ENCODE data around the gene EYA2. TPM values are rescaled to one million over a fixed set of nuclear protein-coding genes. Genes with fewer than 3 reads are reported as not detected.

Gene EYA2
- total RNA-seq, 1 experiment from 2014 or later = 0.74 TPM

DNA sequence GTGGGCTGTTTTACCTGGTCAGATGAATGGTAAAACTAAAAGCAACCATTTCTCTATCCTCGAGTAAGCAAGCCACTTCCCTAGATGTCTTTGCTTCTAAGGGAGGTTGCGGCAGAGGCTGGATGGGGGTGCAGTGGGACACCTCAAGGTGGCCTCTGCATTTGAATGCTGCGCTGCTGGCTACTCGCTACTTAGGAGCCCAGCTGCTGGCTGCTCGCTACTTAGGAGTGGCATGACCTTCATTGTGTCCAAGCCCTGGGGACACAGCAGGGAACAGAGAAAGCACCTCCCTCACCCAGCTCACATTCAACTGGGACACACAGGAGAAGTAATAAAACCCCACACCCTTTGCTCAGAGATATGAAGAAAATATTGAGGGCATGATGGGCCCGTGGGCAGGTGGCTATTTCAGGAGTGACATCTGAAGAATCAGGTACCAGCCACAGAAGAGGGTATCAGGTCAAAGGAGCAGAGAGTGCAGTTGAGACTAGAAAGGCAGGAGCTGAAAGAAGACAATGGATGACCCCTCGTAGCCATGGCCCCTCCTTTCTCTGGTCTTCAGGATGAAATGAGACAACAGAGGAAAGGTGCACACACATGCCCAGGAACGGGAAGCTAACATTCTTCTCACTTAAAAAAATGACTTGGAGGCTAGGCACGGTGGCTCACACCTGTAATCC lies 312.5 kb downstream of the EYA2 start:
- Histone ChIP-seq H2BK20ac (ENCODE audit: low read depth, low read length, poor library complexity, severe bottlenecking) (no peak overlapping the region), H3K18ac (ENCODE audit: insufficient read length, low read depth, low read length) (no peak overlapping the region), H4K8ac (replicated peaks; ENCODE audit: insufficient read length, low read depth, low read length) (no peak overlapping the region), H3K79me1 (ENCODE audit: insufficient read depth, low read depth, low read length, poor library complexity, severe bottlenecking) (no peaks in the 10 kb centered on the region), H3K4me1 (ENCODE audit: insufficient read depth, low read length) (no peaks in the 10 kb centered on the region), H4K91ac (ENCODE audit: insufficient read length, low read depth, low read length) (no peak overlapping the region), H2BK120ac (ENCODE audit: low read depth, low read length, poor library complexity, severe bottlenecking) (no peak overlapping the region), H3K27me3 (ENCODE audit: insufficient read depth, low read length) (no peaks in the 10 kb centered on the region), H3T11ph (ENCODE audit: low read length) (no peak overlapping the region), H3K23ac (ENCODE audit: insufficient read length, low read depth, low read length) (no peak overlapping the region), H3K4me2 (ENCODE audit: insufficient read depth, insufficient read length, low read length) (no peak overlapping the region), H3K56ac (ENCODE audit: insufficient read length, low read depth, low read length) (no peak overlapping the region), H2BK5ac (ENCODE audit: insufficient read length, low read length) (no peak overlapping the region), H2AFZ (ENCODE audit: low read length) (no peak overlapping the region), H3K79me2 (ENCODE audit: insufficient read depth, low read length) (no peaks in the 10 kb centered on the region), H3K9me3 (ENCODE audit: control insufficient read depth, low read depth, low read length) (no peaks in the 10 kb centered on the region), H4K5ac (ENCODE audit: insufficient read length, low read depth, low read length) (no peak overlapping the region), H2AK5ac (ENCODE audit: insufficient read length, low read length) (no peak overlapping the region), H3K9ac (ENCODE audit: extremely low read depth, insufficient read length, low read length) (no peak overlapping the region), H2BK15ac (ENCODE audit: low read depth, low read length) (no peak overlapping the region), H4K20me1 (ENCODE audit: control insufficient read depth, insufficient read depth, insufficient read length) (no peaks in the 10 kb centered on the region), H3K14ac (ENCODE audit: insufficient read depth, low read length) (no peak overlapping the region), H3K27ac (ENCODE audit: insufficient read length, low read depth, low read length) (no peak overlapping the region), H3K4ac (ENCODE audit: low read depth, low read length) (no peak overlapping the region), H3K23me2 (ENCODE audit: insufficient read length, low read depth, low read length, poor library complexity, severe bottlenecking) (no peaks in the 10 kb centered on the region), H2BK12ac (ENCODE audit: insufficient read length, low read depth, low read length) (no peak overlapping the region)
- Mint-ChIP-seq H3K9me3 (no peaks in the 10 kb centered on the region), H3K27me3 (ENCODE audit: low read depth) (peaks cover 1% of the 10 kb centered on the region; the same call in 1 of the 2 replicates), H3K36me3 (ENCODE audit: insufficient read depth in 1 of 3, low read depth in 3 of 3) (peaks cover 0 to 29% (median 9%) of the 10 kb centered on the region in 3 experiments; a peak in 5 of 7 replicates), H3K4me3 (peak overlapping the region in 1 of 2 experiments; percentile 9; a peak in 1 of 5 replicates), H3K27ac (peak overlapping the region; percentile 77 to 96 (median 95); a peak in 6 of 7 replicates), H3K4me1 (peaks cover 25 to 27% of the 10 kb centered on the region in 2 experiments)
- no peak for DNase-seq
- TF ChIP-seq, protein P1, sequence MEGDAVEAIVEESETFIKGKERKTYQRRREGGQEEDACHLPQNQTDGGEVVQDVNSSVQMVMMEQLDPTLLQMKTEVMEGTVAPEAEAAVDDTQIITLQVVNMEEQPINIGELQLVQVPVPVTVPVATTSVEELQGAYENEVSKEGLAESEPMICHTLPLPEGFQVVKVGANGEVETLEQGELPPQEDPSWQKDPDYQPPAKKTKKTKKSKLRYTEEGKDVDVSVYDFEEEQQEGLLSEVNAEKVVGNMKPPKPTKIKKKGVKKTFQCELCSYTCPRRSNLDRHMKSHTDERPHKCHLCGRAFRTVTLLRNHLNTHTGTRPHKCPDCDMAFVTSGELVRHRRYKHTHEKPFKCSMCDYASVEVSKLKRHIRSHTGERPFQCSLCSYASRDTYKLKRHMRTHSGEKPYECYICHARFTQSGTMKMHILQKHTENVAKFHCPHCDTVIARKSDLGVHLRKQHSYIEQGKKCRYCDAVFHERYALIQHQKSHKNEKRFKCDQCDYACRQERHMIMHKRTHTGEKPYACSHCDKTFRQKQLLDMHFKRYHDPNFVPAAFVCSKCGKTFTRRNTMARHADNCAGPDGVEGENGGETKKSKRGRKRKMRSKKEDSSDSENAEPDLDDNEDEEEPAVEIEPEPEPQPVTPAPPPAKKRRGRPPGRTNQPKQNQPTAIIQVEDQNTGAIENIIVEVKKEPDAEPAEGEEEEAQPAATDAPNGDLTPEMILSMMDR (conservative IDR thresholded peaks at IDR 0.05) = no peak
- no CpG with 5 or more reads among the region's 9 CpGs for WGBS (ENCODE audit: extremely low coverage, insufficient read length, low lambda C conversion rate)
